M059J (cell line): ENCODE data around the gene MGST3. TPM values are rescaled to one million over a fixed set of nuclear protein-coding genes. Genes with fewer than 3 reads are reported as not detected.
"Not testable (repeated sequence)": the region's sequence is repeated elsewhere in the genome, so short reads cannot be mapped to it uniquely, and the experiment has no call there.

ENCODE experiments used
- DNase-seq: peaks from one replicate; pipeline ENCODE4 v3.0.0-alpha.2; 2012; ENCODE audit warnings: low read depth
- total RNA-seq: library from RNA; depleted of rRNA; stranded (reverse); fragments of >200 nt; shearing (Covaris generic); gene quantifications from 2 replicates; pipeline ENCODE4 v1.2.3, GENCODE V29; 2014

The MGST3 gene
- total RNA-seq, 1 experiment from 2014 or later = 99.6 TPM

DNA sequence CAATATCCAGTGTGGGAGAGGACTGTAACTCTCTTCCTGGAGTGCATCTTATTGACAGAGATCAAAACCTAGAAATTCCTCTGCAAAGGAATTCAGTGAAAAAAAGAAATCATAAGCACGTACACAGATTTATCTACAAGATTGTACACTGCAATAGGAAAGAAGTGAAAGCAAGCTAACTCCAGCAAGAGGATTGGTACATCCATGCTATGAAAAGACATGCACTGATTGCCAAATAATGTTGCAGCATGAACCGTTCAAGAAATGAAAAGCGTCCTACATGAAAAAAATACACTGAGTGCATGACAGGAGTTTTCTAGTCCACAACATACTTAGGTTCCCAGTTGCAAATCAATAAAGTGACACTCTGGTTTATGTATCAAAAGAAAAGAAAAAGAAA lies 1.9 kb upstream of the MGST3 start:
- no peak for DNase-seq

- no peak for DNase-seq
These were observed 996 bp upstream of the MGST3 start for GRCh38 chr1:165629848-165630628.

GRCh38 chr1:165631342-165632151 lies 513 bp downstream of the MGST3 start:
- peak; percentile 93 for DNase-seq

- DNase-seq = no peak
These were observed 1.1 kb downstream of the MGST3 start for GRCh38 chr1:165632152-165632469.

DNA sequence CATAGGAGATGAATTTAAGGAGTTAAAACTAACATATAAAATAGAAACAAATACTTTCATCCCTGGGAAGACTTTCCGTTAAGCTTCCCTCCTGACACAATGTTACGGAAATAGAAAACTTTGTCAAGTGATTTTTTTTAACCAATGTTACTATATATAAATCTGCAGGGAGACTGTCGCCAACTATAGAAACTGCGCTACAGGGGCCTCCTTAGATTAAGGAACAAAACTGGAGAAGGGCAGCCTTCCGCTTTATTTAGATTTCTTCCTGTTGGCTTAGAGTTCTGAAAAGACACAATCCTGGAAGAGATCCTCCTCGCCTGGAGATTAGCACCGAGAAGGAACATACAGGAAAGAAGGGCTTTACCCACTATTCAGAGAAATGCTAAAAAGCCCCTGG lies 1.5 kb downstream of the MGST3 start:
- no peak for DNase-seq

DNA sequence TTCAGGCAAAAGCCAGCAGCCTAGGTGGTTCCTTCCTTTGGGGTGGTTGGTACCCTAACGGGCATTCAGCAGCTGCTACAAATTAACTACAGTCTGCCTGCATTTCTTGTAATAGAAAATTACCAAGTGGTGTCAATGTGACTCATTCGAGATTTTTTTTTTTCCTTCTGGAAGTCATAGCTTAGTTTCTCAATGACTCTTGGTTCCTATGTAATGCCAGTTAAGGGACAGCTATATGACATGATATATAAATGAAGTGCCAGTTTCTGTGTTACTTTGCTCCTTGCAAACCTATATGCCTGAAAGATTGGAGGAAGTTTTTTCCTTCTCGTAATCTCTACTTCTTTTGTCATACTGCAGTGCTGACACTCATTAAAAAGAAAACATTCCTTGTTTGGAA lies 2.6 kb downstream of the MGST3 start:
- DNase-seq = peak; percentile 36

DNA sequence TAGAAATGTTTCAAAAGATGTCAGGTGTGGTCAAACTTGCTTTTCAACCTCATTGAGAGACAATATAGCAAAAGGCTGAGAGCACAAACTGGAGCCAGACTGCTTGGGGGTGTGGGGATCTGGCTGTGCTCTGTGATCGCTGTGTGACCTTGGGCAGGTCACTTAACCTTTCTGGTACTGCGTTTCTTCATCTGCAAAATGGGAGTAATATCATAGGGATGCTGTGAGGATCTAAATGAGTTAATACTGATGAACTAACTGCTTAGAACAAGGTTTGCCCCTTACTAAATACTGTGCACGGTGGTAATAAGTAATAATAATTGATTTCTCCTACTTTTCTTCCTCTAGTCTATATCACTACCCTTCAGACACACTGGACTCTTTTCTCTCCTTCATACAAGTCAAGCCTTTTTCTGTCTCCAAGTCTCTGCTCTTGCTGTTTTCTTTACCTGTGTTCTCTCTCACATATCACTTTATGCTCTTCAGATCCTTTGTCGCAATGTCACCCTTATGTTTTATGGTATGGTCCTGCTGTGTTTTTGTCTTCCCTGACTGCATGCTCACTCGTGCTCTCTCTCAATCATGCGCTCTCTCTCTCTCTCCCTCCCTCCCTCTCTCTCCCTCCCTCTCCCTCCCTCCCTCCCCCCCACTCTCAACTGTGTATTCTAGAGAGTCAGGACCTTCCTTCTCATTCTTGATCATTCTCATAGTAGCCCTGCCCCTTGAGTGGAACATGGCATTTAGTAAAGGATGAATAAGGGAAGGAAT lies 3.3 kb downstream of the MGST3 start:
- no peak for DNase-seq

DNA sequence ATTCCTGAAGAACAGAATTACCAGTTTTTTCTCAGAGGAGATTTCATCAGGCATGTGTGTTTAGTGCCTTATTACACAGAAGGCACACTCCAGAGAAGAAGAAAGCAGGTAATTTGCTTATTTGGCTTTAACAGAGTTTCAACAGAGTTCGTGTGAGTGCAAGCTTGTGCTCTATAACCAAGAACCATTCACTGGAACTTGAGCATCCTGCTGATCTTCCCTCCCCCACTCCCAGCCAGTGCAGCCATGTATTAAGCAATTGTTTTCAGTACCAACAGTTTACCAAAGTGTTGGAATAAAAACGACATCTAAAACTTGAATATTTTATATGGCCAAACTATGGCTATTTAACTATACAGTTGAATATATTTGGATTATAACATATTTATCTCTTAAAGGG lies 4.3 kb downstream of the MGST3 start:
- no peak for DNase-seq

DNA sequence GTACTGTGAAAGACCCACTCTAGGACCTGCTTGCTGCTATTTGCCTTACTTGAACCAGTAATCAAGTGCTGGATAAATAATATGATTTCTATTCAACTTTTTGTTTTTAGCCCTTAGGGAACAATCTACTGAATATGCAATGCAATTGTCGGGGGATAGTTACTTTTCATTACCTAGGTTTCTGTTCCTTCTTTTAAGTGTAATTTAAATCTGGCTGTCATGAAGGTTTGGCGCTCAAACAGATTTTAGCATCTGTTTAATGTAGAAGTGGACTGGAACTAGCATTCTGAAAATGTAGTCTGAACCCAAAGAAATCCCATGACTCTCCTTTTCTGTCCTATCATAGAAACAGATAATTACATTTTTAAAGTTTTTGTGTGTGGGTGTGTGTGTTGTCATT lies 4.8 kb downstream of the MGST3 start:
- DNase-seq = no peak

DNA sequence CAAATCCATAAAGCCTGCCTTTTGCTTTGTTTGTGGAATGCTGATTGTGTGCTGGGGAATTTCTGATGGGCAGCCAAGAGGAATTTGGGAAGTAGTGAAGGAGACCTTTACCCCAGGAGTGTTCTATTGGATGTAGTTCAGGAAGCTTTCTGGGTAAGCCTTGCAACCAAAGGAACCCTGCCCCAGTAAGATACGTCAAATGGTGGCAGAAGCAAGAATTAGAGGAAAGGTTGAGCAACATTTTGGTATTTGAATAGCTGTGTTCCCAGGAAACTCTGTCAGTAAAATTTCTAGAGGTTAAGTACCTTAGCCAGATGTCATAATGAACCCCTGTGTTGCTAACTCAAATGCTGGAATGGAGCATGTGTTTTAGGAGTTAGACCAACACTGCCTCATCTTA lies 6.4 kb downstream of the MGST3 start:
- DNase-seq = no peak

GRCh38 chr1:165638211-165638610 lies 7.2 kb downstream of the MGST3 start:
- DNase-seq = not testable (repeated sequence)

GRCh38 chr1:165639821-165640623 lies 9.0 kb downstream of the MGST3 start:
- DNase-seq = no peak

DNA sequence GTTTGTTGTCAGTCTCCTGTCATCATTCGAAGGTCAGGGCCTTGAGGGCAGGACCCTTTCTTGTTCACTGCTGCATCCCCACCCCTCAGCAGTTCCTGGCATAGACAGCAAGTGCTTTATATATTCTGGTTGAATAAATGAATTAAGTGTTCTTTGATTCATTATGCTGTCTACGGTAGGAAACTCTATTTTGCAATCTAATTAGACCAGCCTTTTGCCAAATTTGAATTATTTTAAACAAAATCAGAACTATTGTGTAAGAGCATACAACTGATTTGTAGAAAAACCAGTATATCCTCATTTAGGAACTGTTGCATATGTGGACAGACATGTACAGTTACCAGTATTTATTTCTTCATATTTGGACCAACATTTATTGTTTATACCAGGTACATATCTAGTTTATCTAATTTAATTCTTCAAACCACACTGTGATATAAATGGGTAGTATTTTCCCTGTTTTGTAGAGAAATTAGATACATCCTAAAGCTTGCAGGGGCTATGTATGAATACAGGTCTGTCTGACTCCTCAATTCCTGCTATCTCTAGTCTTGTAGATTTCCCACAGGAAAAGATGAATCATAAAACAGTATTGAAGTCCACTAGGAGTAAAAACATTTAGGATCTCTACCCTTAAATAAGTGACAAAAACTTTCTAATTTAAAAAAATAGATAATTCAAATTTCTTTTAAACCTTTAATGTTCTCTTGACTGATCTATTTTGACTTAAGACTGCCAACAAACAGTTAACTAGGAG lies 10.4 kb downstream of the MGST3 start:
- no peak for DNase-seq

DNA sequence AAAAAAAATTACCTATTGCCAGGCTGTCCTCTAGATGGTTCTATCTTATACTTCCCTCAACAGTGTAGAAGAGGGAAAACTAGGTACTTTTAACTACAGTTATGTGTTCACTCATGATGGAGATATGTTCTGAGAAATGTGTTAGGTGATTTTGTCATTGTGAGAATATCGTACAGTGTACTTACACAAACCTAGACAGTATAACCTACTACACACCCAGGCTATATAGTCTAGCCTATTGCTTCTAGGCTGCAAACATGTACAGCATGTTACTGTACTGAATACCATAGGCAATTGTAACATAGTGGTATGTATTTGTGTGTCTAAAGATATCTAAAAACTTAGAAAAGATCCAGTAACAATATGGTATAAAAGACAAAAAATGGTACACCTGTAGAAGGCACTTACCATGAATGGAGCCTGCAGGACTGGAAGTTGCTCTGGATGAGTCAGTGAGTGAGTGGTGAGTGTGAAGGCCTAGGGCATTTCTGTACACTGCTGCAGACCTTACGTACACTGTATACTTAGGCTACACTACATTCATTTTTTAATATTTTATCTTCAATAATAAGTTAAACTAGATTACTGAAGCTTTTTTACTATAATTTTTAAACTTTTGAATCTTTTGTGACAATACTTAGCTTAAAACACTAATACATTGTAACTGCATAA lies 13.2 kb downstream of the MGST3 start:
- DNase-seq = peak; percentile 31

- no peak for DNase-seq
These were observed 14.8 kb downstream of the MGST3 start for GRCh38 chr1:165645654-165646366.

DNA sequence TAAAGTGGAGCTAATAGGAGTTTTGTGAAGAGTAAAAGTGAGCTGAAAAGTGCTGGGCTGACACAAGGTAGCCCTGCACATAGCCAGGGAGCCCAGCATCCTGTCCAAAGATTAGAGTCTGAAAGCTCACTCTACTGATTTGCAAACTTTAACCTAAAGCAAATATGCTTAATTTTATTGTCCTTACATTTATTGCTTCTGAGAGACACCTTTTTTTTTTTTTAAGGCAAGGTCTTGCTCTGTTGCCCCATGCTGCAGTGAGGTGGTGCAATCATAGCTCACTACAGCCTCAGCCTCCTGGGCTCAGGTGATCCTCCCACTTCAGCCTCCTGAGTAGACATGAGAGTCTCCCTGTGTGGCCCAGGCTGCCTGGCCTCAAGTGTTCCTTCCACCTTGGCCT lies 16.5 kb downstream of the MGST3 start:
- no peak for DNase-seq

DNA sequence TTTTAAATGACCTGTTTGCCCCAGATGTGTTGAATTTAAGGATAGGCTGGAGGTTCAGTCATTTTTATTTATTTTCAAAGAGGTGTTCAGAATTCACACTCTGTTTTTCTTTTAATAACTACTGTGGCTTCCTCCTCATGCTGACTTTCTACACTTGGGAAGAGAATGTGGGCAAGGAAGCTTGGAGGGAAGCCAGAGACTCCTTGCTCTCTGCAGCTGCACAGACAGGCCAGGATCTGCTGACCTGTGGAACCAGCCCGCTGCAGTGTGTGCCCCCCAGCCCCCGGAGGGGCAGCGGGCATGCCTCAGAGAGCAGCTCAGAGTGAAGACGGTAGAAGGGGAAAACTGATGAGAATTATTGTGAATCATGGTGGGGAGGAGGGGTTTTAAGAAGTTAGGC lies 16.9 kb downstream of the MGST3 start:
- DNase-seq = no peak

DNA sequence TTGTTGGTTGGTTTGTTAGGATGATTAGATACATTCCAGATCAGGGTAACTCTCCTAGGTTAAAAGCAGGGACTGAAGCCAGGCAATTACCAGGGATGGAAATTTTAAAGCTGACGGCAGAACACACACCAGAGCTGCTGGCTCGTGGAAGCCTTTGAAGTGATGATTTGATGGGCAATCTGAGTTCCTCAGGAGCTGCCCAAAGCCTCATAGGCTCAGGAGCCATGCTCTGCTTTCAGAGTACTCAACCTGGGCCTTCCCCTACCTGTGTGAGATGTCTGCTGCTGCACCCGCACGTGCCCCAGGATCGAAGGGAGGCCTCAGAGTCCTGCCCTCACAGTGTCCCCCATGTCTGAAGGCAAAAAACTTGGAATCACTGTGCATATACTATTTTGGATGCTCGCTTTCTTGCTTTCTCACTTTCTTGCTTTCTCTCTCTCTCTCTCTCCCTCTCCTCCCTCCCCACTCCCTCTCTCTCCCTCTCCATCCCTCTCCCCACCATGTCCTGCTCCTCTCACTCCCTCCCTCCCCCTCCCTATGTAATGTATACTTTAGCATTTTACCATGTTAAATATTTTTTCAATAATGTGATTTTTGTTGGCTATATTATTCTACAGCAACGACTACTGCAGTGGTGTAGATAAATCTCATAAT lies 18.0 kb downstream of the MGST3 start:
- no peak for DNase-seq

DNA sequence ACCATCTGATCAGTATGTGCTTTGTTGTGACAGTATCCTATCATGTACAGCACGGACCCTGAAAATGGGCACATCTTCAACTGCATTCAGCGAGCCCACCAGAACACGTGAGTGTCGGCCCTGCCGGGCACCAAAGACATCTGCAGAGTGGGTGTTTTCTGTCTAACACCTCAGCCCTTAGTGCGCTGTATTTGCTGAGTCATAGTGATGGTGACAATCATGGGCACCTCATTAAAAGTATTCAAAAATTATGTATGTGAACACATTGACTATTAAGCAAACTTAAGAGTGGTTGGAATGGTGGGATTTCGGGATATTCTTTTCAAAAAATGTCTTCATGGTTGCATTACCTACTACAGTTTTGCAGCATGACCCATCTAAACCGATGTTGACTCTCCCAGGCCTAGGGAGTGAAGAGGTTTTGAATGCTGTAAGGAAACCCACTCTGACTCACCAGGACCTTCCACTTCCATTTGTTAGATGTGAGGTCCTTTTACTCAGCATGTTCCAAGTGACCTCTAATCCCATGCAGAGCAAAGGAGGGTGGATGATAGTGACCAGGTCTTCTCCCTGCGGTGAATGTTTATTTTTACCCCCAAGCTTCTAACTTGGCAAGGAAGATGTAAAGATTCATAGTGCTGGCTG lies 20.1 kb downstream of the MGST3 start:
- DNase-seq = no peak
